Fibroblast of pulmonary artery (primary cell): ENCODE measurements around the gene DNAJB9.

ENCODE experiments used
- DNase-seq: peaks from one replicate; pipeline ENCODE4 v3.0.0-alpha.2; 2010; ENCODE audit warnings: low read depth
- H3K4me3 ChIP-seq: replicated peaks from 2 replicates; pipeline ENCODE4 v1.5.1; 2011; ENCODE audit warnings: low read depth, mild to moderate bottlenecking, control low read depth, low read length, moderate library complexity
- TF ChIP-seq, protein P1 (sequence below): IDR thresholded peaks from 2 replicates; pipeline ENCODE4 v1.5.1; 2011; ENCODE audit warnings: mild to moderate bottlenecking, control low read depth, low read length, inconsistent platforms; ENCODE audit errors: missing control alignments

Gene DNAJB9

GRCh38 chr7:108572480-108572879 is 2.8 kb downstream of the DNAJB9 start:
- no peak overlapping the region for H3K4me3 ChIP-seq
- no peak for DNase-seq
- TF ChIP-seq, protein P1, sequence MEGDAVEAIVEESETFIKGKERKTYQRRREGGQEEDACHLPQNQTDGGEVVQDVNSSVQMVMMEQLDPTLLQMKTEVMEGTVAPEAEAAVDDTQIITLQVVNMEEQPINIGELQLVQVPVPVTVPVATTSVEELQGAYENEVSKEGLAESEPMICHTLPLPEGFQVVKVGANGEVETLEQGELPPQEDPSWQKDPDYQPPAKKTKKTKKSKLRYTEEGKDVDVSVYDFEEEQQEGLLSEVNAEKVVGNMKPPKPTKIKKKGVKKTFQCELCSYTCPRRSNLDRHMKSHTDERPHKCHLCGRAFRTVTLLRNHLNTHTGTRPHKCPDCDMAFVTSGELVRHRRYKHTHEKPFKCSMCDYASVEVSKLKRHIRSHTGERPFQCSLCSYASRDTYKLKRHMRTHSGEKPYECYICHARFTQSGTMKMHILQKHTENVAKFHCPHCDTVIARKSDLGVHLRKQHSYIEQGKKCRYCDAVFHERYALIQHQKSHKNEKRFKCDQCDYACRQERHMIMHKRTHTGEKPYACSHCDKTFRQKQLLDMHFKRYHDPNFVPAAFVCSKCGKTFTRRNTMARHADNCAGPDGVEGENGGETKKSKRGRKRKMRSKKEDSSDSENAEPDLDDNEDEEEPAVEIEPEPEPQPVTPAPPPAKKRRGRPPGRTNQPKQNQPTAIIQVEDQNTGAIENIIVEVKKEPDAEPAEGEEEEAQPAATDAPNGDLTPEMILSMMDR, result no peak

GRCh38 chr7:108575156-108575555 is 5.5 kb downstream of the DNAJB9 start:
- TF ChIP-seq, protein P1, result no peak
- DNase-seq, result no peak
- H3K4me3 ChIP-seq, result no peak overlapping the region

DNA sequence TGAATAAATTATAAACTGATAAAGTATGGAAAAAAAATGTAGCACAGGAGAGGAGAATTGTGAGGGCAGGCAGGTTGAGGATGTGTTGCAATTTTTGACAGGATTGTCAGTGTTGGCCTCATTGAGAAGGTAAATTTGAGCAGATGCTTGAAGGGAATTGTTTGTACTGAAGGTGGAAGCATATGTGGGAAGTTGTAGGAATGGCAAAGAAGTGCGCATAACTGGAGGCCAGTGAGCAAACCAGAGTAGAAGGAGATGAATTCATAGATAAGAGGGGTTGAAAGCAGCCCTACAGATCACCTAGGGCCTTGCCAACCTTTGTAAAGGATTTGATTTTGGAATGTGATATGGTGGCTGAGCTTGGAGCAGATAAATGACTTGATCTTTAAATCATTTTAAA is 6.4 kb downstream of the DNAJB9 start:
- H3K4me3 ChIP-seq, result no peak overlapping the region
- DNase-seq, result no peak
- TF ChIP-seq, protein P1, result no peak

GRCh38 chr7:108578937-108579336 is 9.3 kb downstream of the DNAJB9 start:
- no peak overlapping the region for H3K4me3 ChIP-seq
- TF ChIP-seq, protein P1, result no peak
- DNase-seq, result no peak

GRCh38 chr7:108580298-108580697 is 10.6 kb downstream of the DNAJB9 start:
- DNase-seq, result no peak
- TF ChIP-seq, protein P1, result no peak
- no peak overlapping the region for H3K4me3 ChIP-seq

DNA sequence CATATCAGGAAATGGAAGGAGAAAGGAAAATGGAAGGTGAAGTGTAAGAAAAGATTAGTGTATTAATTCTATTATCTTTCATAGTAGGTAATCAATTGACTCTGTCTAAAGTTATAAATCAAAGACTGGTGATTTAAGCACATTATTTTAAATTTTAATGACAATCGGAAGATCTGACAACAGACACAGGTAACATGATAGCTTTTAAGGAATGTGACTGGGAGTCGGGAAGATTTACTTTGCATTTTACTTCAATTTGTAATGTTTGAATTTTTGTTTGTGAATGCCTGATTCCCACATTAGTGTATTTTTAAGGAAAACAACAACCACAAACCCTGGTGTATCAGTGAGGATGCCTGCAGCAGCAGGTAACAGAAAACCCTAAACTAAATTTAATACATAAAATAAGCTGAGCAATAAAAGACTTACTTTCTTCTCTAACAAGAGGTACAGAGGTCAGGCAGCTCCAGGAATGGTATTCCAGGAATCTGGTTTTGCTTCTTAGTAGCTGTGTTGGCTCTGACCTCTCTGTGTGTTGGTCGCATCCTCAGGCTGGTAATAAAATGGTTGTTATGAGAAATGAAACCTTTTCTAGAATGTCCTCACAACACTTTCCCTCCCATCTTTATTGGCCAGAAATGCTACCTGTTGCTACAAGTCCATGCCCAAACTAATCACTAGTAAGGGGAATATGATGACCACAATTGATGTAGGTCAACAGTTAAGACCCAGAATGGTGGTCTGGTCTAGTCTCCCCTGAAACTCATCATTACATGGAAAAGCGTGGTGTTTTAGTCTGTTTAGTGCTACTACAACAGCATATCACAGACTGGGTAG is 12.2 kb downstream of the DNAJB9 start:
- H3K4me3 ChIP-seq, result no peak overlapping the region
- peak; percentile 17 for DNase-seq
- TF ChIP-seq, protein P1, result no peak

DNA sequence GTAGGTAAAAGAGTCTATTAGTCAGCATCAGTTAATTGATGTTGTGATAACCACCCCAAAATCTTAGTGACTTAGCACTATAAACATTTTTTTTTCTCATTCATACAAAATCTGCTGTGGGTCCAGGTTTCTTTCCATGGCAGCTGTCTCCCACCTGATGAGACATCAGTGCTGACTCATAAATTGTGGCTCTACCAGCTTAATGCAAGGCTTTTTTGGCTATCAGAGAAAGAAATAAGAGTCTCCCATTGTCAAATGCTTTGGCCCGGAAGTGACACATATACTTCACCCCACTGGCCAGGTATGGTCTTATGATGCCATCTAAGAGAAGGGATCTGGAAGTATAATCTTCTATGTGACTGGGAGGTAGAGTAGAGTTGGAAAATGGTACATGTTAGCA is 14.5 kb downstream of the DNAJB9 start:
- H3K4me3 ChIP-seq, result no peak overlapping the region
- no peak for DNase-seq
- TF ChIP-seq, protein P1, result no peak
